Stimulated activated CD8-positive, alpha-beta memory T cell treated with anti-CD3 and anti-CD28 coated beads, Interleukin-4, amount 100 ng/mL, for 48 hours (primary cell): ENCODE data around the gene RAPGEF3.

Experiments
- DNase-seq: peaks from one replicate; pipeline ENCODE4 v3.0.0-alpha.2; 2020

RAPGEF3 gene

GRCh38 chr12:47776471-47777143 lies 17.9 kb upstream of the RAPGEF3 start:
- no peak for DNase-seq

GRCh38 chr12:47775100-47775911 lies 16.6 kb upstream of the RAPGEF3 start:
- DNase-seq: no peak

- no peak for DNase-seq
These were observed 16.0 kb upstream of the RAPGEF3 start for GRCh38 chr12:47774663-47775062.

GRCh38 chr12:47773858-47774580 lies 15.3 kb upstream of the RAPGEF3 start:
- no peak for DNase-seq

GRCh38 chr12:47773062-47773857 lies 14.6 kb upstream of the RAPGEF3 start, which contains the start of gene SLC48A1:
SLC48A1 (plus strand) TSS chr12:47773238; CDS start chr12:47773305, 67 bp downstream.
- peak; percentile 77 for DNase-seq

GRCh38 chr12:47772738-47773061 lies 14.0 kb upstream of the RAPGEF3 start:
- no peak for DNase-seq

- no peak for DNase-seq
These were observed 13.5 kb upstream of the RAPGEF3 start for GRCh38 chr12:47772094-47772660.

GRCh38 chr12:47771304-47771703 lies 12.6 kb upstream of the RAPGEF3 start:
- DNase-seq: no peak

GRCh38 chr12:47770086-47770726 lies 11.5 kb upstream of the RAPGEF3 start:
- DNase-seq: no peak

- DNase-seq: no peak
These were observed 10.8 kb upstream of the RAPGEF3 start for GRCh38 chr12:47769234-47770085.

GRCh38 chr12:47768323-47768811 lies 9.7 kb upstream of the RAPGEF3 start:
- DNase-seq: no peak

- DNase-seq: peak; percentile 78
These were observed 8.6 kb upstream of the RAPGEF3 start for GRCh38 chr12:47767216-47767724.

- no peak for DNase-seq
These were observed 8.0 kb upstream of the RAPGEF3 start for GRCh38 chr12:47766502-47767215.

GRCh38 chr12:47763481-47764346 lies 5.0 kb upstream of the RAPGEF3 start:
- no peak for DNase-seq

- no peak for DNase-seq
These were observed 4.3 kb upstream of the RAPGEF3 start for GRCh38 chr12:47762850-47763465.

- no peak for DNase-seq
These were observed 171 bp downstream of the RAPGEF3 start for GRCh38 chr12:47758584-47758833.

- DNase-seq: no peak
These were observed 668 bp downstream of the RAPGEF3 start for GRCh38 chr12:47757840-47758583.

- no peak for DNase-seq
These were observed 1.3 kb downstream of the RAPGEF3 start for GRCh38 chr12:47757364-47757839.
